GM23338 (cell line): ENCODE data around the gene TSR3. TPM values are rescaled to one million over a fixed set of nuclear protein-coding genes. Genes with fewer than 3 reads are reported as not detected.

Experiments
- ATAC-seq: fragments of 200-7000 bp; cut with Tn5 transposase; 3 replicates; pipeline ENCODE4 v1.9.1; 2020
- DNase-seq: peaks from one replicate; pipeline ENCODE4 v3.0.0-alpha.2; 2015; ENCODE audit warnings: low spot score
- H2AFZ ChIP-seq: fragments of 200-600 bp; sonication (generic); 2 replicates; pipeline ENCODE4 v1.8.0; 2016; ENCODE audit warnings: antibody characterized with exemption, mild to moderate bottlenecking, moderate library complexity
- H3F3A ChIP-seq: fragments of 200-600 bp; sonication (generic); replicated peaks from 2 replicates; pipeline ENCODE4 v1.8.0; 2017; ENCODE audit warnings: antibody characterized with exemption, mixed run types, low read depth
- H3K27ac ChIP-seq: fragments of 200-600 bp; sonication (generic); 2 replicates; pipeline ENCODE4 v1.6.1; 2016; ENCODE audit warnings: low read depth
- H3K27me3 ChIP-seq: fragments of 200-600 bp; sonication (generic); 2 replicates; pipeline ENCODE4 v1.8.0; 2016; ENCODE audit warnings: mild to moderate bottlenecking, mixed run types, moderate library complexity; ENCODE audit not compliant: insufficient read depth
- H3K36me3 ChIP-seq: fragments of 200-600 bp; sonication (generic); 2 replicates; pipeline ENCODE4 v1.8.0; 2016; ENCODE audit warnings: mild to moderate bottlenecking; ENCODE audit not compliant: insufficient read depth
- H3K4me1 ChIP-seq: fragments of 200-600 bp; sonication (generic); 2 replicates; pipeline ENCODE4 v1.8.0; 2016; ENCODE audit warnings: mild to moderate bottlenecking, moderate library complexity; ENCODE audit not compliant: insufficient read depth
- H3K4me2 ChIP-seq: fragments of 200-600 bp; sonication (generic); 2 replicates; pipeline ENCODE4 v1.7.1; 2017; ENCODE audit warnings: mixed run types
- H3K4me3 ChIP-seq: fragments of 200-600 bp; sonication (generic); 2 replicates; pipeline ENCODE4 v1.6.1; 2016; ENCODE audit warnings: mixed run types
- H3K79me2 ChIP-seq: fragments of 200-600 bp; sonication (generic); replicated peaks from 2 replicates; pipeline ENCODE4 v1.8.0; 2017; ENCODE audit warnings: mild to moderate bottlenecking; ENCODE audit not compliant: insufficient read depth
- H3K9me2 ChIP-seq: fragments of 200-600 bp; sonication (generic); 2 replicates; pipeline ENCODE4 v1.8.0; 2017; ENCODE audit not compliant: insufficient read depth
- H4K20me1 ChIP-seq: fragments of 200-600 bp; sonication (generic); replicated peaks from 2 replicates; pipeline ENCODE4 v1.8.0; 2017; ENCODE audit warnings: mild to moderate bottlenecking; ENCODE audit not compliant: insufficient read depth
- H3K27ac Mint-ChIP-seq: 2 replicates; pipeline ENCODE4 v1.8.0; 2020; ENCODE audit warnings: inconsistent platforms, mild to moderate bottlenecking, moderate library complexity, mixed read lengths
- H3K27me3 Mint-ChIP-seq: 3 replicates; pipeline ENCODE4 v1.8.0; 2022; ENCODE audit warnings: low read depth, mild to moderate bottlenecking, moderate library complexity, mixed read lengths, inconsistent platforms; ENCODE audit not compliant: insufficient read depth, poor library complexity
- H3K36me3 Mint-ChIP-seq: 3 replicates; pipeline ENCODE4 v1.8.0; 2021; ENCODE audit warnings: low read depth, mild to moderate bottlenecking, inconsistent platforms, moderate library complexity, mixed read lengths
- H3K4me1 Mint-ChIP-seq: 3 replicates; pipeline ENCODE4 v1.8.0; 2020; ENCODE audit warnings: mild to moderate bottlenecking, inconsistent platforms, mixed read lengths
- H3K4me3 Mint-ChIP-seq: 3 replicates; pipeline ENCODE4 v1.8.0; 2021; ENCODE audit warnings: moderate library complexity, mild to moderate bottlenecking, inconsistent platforms, mixed read lengths
- H3K9me3 Mint-ChIP-seq: 3 replicates; pipeline ENCODE4 v1.8.0; 2020; ENCODE audit warnings: moderate library complexity, mild to moderate bottlenecking, inconsistent platforms, mixed read lengths
- CREB1 ChIP-seq: fragments of 250-450 bp; sonication (Bioruptor Pico); IDR thresholded peaks from 2 replicates; pipeline ENCODE4 v1.5.0; 2020; ENCODE audit warnings: low read depth, mild to moderate bottlenecking, moderate library complexity
- ETS1 ChIP-seq: IDR thresholded peaks from 2 replicates; pipeline ENCODE4 v1.6.1; 2016; ENCODE audit warnings: antibody characterized with exemption
- EZH2phosphoT487 ChIP-seq: fragments of 200-600 bp; sonication (generic); IDR thresholded peaks from one replicate; pipeline ENCODE4 v1.8.1; 2018; ENCODE audit warnings: antibody characterized with exemption; ENCODE audit not compliant: unreplicated experiment
- JUNB ChIP-seq: IDR thresholded peaks from one replicate; pipeline ENCODE4 v1.6.1; 2016; ENCODE audit warnings: antibody characterized with exemption; ENCODE audit not compliant: unreplicated experiment
- NANOG ChIP-seq: IDR thresholded peaks from 2 replicates; pipeline ENCODE4 v1.6.1; 2016; ENCODE audit warnings: antibody characterized with exemption, borderline replicate concordance
- POLR2AphosphoS5 ChIP-seq: IDR thresholded peaks from 2 replicates; pipeline ENCODE4 v1.6.1; 2016; ENCODE audit warnings: antibody characterized with exemption, low read depth
- STAT1 ChIP-seq: IDR thresholded peaks from one replicate; pipeline ENCODE4 v1.6.1; 2016; ENCODE audit warnings: antibody characterized with exemption; ENCODE audit not compliant: unreplicated experiment
- ZNF331 ChIP-seq: fragments of 250-450 bp; sonication (Bioruptor Pico); IDR thresholded peaks from 2 replicates; pipeline ENCODE4 v1.5.0; 2020; ENCODE audit warnings: low read depth, mild to moderate bottlenecking, moderate library complexity
- ZNF462 ChIP-seq: fragments of 250-450 bp; sonication (Bioruptor Pico); IDR thresholded peaks from 2 replicates; pipeline ENCODE4 v1.5.0; 2020; ENCODE audit warnings: mild to moderate bottlenecking, moderate library complexity
- polyA plus RNA-seq: library from polyadenylated mRNA; unstranded; fragments of >200 nt; fragmentation: Nextera tagmentation; extraction: Ambion mirVana; gene quantifications from 2 replicates; pipeline ENCODE4 v1.2.1, GENCODE V29; 2016
- total RNA-seq: library from RNA; depleted of rRNA; stranded (reverse); fragments of >200 nt; shearing (Covaris generic); gene quantifications from 2 replicates; pipeline ENCODE4 v1.2.3, GENCODE V29; 2014
- TF ChIP-seq, protein P1 (sequence below): IDR thresholded peaks from one replicate; pipeline ENCODE4 v1.6.1; 2018; ENCODE audit warnings: antibody characterized with exemption; ENCODE audit not compliant: unreplicated experiment

Gene TSR3
- total and polyA plus RNA-seq, 2 experiments from 2014 or later: 58.5 to 97.3 TPM

DNA sequence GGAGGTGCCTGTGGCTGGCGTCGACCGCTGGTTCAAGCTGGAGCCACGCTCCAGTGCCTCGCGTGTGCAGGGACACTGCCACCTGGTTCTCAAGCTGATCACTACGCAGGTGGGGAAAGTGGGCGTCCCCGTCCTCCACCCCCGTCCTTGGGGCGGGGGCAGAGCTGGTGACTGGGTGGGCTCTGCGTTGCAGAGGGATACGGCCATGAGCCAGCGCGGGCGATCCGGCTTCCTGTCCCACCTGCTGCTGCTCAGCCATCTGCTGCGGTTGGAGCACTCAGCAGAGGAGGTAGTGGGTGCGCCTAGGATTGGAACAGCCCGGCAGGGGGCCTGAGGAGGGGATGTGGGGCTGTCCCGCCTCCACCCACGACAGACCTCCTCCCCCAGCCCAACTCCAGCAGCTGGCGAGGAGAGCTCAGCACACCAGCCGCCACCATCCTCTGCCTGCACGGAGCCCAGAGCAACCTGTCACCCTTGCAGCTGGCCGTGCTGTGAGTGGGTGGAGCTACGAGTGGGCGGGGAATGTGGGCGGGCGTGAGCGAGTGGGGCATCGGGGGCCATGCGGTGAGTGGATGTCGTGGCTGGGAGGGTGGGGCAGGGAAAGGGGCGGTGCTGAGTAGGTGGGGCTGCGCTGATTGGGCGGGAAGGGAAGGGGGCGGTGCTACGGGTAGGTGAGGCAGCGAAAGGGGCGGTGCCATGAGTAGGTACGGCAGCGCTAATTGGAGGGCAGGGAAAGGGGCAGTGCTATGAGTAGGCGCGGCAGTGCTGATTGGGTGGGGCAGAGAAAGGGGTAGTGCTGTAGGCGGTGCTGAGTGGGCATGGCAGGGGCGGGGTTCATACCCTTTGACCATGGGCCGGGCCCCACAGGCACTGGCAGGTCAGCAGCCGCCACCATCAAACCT is 8.9 kb downstream of the TSR3 start (continued):
- TF ChIP-seq, protein P1, sequence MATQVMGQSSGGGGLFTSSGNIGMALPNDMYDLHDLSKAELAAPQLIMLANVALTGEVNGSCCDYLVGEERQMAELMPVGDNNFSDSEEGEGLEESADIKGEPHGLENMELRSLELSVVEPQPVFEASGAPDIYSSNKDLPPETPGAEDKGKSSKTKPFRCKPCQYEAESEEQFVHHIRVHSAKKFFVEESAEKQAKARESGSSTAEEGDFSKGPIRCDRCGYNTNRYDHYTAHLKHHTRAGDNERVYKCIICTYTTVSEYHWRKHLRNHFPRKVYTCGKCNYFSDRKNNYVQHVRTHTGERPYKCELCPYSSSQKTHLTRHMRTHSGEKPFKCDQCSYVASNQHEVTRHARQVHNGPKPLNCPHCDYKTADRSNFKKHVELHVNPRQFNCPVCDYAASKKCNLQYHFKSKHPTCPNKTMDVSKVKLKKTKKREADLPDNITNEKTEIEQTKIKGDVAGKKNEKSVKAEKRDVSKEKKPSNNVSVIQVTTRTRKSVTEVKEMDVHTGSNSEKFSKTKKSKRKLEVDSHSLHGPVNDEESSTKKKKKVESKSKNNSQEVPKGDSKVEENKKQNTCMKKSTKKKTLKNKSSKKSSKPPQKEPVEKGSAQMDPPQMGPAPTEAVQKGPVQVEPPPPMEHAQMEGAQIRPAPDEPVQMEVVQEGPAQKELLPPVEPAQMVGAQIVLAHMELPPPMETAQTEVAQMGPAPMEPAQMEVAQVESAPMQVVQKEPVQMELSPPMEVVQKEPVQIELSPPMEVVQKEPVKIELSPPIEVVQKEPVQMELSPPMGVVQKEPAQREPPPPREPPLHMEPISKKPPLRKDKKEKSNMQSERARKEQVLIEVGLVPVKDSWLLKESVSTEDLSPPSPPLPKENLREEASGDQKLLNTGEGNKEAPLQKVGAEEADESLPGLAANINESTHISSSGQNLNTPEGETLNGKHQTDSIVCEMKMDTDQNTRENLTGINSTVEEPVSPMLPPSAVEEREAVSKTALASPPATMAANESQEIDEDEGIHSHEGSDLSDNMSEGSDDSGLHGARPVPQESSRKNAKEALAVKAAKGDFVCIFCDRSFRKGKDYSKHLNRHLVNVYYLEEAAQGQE: no peak
- no peak for TF ChIP-seq ETS1
- peak; percentile 52; the same call in 1 of the 2 replicates for TF ChIP-seq CREB1 (CRISPR knock-in tag)

DNA sequence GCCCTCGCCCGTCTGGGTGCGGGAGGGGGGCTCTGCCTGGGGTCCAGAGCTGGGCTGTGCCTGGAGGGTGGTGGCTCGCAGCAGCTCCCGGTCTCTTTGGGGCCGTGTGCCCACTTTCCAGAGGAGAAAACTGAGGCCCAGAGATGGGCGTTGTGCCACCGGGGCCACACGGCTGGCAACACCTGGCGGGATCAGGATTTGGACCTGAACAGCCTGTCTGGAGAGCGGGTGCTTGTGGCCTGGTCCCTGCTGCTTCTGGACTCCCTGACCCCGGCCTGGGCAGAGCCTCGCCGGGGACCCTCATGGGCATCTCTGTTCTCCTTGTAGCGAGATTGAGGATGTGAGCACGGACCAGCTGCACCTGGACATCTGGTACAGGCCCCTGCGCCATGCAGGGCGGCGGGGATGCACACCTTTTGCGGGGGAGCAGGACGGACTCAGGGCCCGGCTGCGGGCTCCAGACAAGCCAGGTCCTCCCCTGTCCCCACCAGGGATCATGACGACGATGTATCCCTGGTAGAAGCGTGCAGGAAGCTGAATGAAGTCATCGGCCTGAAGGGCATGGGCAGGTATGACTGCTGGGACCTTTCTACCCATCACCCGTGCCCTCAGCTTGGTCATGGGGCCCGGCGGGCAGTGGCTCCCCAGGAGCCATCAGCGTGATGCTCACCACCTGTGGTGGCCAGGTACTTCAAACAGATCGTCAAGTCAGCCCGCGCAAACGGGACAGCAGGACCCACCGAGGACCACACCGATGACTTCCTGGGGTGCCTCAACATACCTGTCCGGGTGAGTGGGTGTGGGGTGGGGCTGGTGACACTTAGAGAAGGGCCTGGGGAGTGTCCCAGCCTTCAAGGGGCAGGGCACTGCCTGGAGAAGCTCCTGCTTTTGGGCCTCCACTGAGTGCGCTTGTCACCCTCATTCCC is 9.9 kb downstream of the TSR3 start:
- H3K27me3 Mint-ChIP-seq: peaks cover 18% of the 10 kb centered on the region
- no peaks in the 10 kb centered on the region for H3K36me3 Mint-ChIP-seq
- no peak overlapping the region for H3K27ac ChIP-seq
- no peaks in the 10 kb centered on the region for H3K27me3 ChIP-seq
- no peaks in the 10 kb centered on the region for H3K9me3 Mint-ChIP-seq
- H3K4me2 ChIP-seq: no peak overlapping the region
- H3K9me2 ChIP-seq: no peaks in the 10 kb centered on the region
- no peaks in the 10 kb centered on the region for H3K79me2 ChIP-seq
- H3K36me3 ChIP-seq: no peaks in the 10 kb centered on the region
- peaks cover 6% of the 10 kb centered on the region; the same call in 2 of the 3 replicates for H3K4me1 Mint-ChIP-seq
- no peaks in the 10 kb centered on the region for H4K20me1 ChIP-seq
- no peak for TF ChIP-seq ZNF462 (CRISPR knock-in tag)
- TF ChIP-seq NANOG: no peak
- no peak for TF ChIP-seq EZH2phosphoT487
- no peak for TF ChIP-seq CREB1 (CRISPR knock-in tag)
- TF ChIP-seq STAT1: no peak
- no peak for TF ChIP-seq POLR2AphosphoS5
- TF ChIP-seq ZNF331 (CRISPR knock-in tag): no peak
- no peak for TF ChIP-seq JUNB
- H3K27ac Mint-ChIP-seq: no peak overlapping the region
- no peak overlapping the region for H3K4me3 ChIP-seq
- DNase-seq (no peak), ATAC-seq (no peak)
- H2AFZ ChIP-seq: no peak overlapping the region
- no peaks in the 10 kb centered on the region; the same call in 1 of the 2 replicates for H3K4me1 ChIP-seq
- H3K4me3 Mint-ChIP-seq: no peak overlapping the region
- H3F3A ChIP-seq: no peaks in the 10 kb centered on the region
